GM12878 (cell line): Measurements from ENCODE around the gene STARD13. TPM values are rescaled to one million over a fixed set of nuclear protein-coding genes. Genes with fewer than 3 reads are reported as not detected.

Experiments
- BMI1 ChIP-seq: fragments of 450-650 bp; IDR thresholded peaks from 2 replicates; pipeline ENCODE4 v1.6.1; 2016; ENCODE audit warnings: mild to moderate bottlenecking, moderate library complexity, borderline replicate concordance
- CBX5 ChIP-seq: sonication (generic); IDR thresholded peaks from 2 replicates; pipeline ENCODE4 v1.6.1; 2016; ENCODE audit warnings: low read depth, moderate library complexity, mild to moderate bottlenecking, inconsistent platforms
- CHD1 ChIP-seq: IDR thresholded peaks from 2 replicates; pipeline ENCODE4 v1.6.1; 2012; ENCODE audit warnings: low read depth, low read length, improper control_type of control experiment
- GABPA ChIP-seq: IDR thresholded peaks from 2 replicates; pipeline ENCODE4 v1.6.1; 2014; ENCODE audit warnings: antibody characterized with exemption, low read depth, mild to moderate bottlenecking, inconsistent platforms
- MXI1 ChIP-seq: fragments of 150-350 bp; IDR thresholded peaks from 2 replicates; pipeline ENCODE4 v1.6.1; 2011; ENCODE audit warnings: low read depth, mild to moderate bottlenecking, inconsistent platforms, low read length, improper control_type of control experiment
- MYC ChIP-seq: IDR thresholded peaks from 2 replicates; pipeline ENCODE4 v1.6.1; 2011; ENCODE audit warnings: mild to moderate bottlenecking, low read length, moderate library complexity, inconsistent platforms; ENCODE audit not compliant: insufficient read depth, insufficient replicate concordance, insufficient read length, severe bottlenecking
- NFIC ChIP-seq: IDR thresholded peaks from 2 replicates; pipeline ENCODE4 v1.6.1; 2012; ENCODE audit warnings: low read depth, mild to moderate bottlenecking, inconsistent platforms, low read length, moderate library complexity
- NFYB ChIP-seq: IDR thresholded peaks from 2 replicates; pipeline ENCODE4 v1.6.1; 2011; ENCODE audit warnings: low read depth, mild to moderate bottlenecking, low read length, improper control_type of control experiment, moderate library complexity; ENCODE audit not compliant: insufficient read depth
- NR2C1 ChIP-seq: fragments of 450-650 bp; IDR thresholded peaks from 2 replicates; pipeline ENCODE4 v1.6.1; 2017; ENCODE audit warnings: antibody characterized with exemption, mild to moderate bottlenecking, moderate library complexity
- NR2C2 ChIP-seq: IDR thresholded peaks from 2 replicates; pipeline ENCODE4 v1.6.1; 2011; ENCODE audit warnings: borderline replicate concordance, low read depth; ENCODE audit not compliant: control insufficient read depth, insufficient read length
- PKNOX1 ChIP-seq: fragments of 450-650 bp; IDR thresholded peaks from 2 replicates; pipeline ENCODE4 v1.6.1; 2016; ENCODE audit warnings: mild to moderate bottlenecking
- POLR2A ChIP-seq: IDR thresholded peaks from 2 replicates; pipeline ENCODE4 v1.6.1; 2011; ENCODE audit warnings: low read depth, mild to moderate bottlenecking, low read length
- POLR2AphosphoS2 ChIP-seq: IDR thresholded peaks from 2 replicates; pipeline ENCODE4 v1.6.1; 2011; ENCODE audit warnings: low read depth, mild to moderate bottlenecking, low read length, improper control_type of control experiment, moderate library complexity
- POLR2AphosphoS5 ChIP-seq: IDR thresholded peaks from 2 replicates; pipeline ENCODE4 v1.6.1; 2011; ENCODE audit warnings: mild to moderate bottlenecking, low read length, inconsistent platforms
- POU2F2 ChIP-seq: IDR thresholded peaks from 3 replicates; pipeline ENCODE4 v1.6.1; 2011; ENCODE audit warnings: low read depth, mild to moderate bottlenecking, low read length, borderline replicate concordance
- RAD51 ChIP-seq: fragments of 450-650 bp; IDR thresholded peaks from 2 replicates; pipeline ENCODE4 v1.6.1; 2016; ENCODE audit warnings: moderate library complexity, mild to moderate bottlenecking, inconsistent platforms
- RB1 ChIP-seq: fragments of 450-650 bp; formaldehyde crosslinking; IDR thresholded peaks from 2 replicates; pipeline ENCODE4 v1.6.1; 2017; ENCODE audit warnings: mild to moderate bottlenecking, borderline replicate concordance
- SIN3A ChIP-seq: IDR thresholded peaks from 2 replicates; pipeline ENCODE4 v1.6.1; 2012; ENCODE audit warnings: low read depth, low read length, improper control_type of control experiment
- SIX5 ChIP-seq: IDR thresholded peaks from 2 replicates; pipeline ENCODE4 v1.6.1; 2011; ENCODE audit warnings: mild to moderate bottlenecking, low read depth, low read length, moderate library complexity; ENCODE audit not compliant: severe bottlenecking
- TCF7 ChIP-seq: IDR thresholded peaks from 2 replicates; pipeline ENCODE4 v1.6.1; 2014; ENCODE audit warnings: antibody characterized with exemption, borderline replicate concordance
- USF1 ChIP-seq: IDR thresholded peaks from 2 replicates; pipeline ENCODE4 v1.6.1; 2011; ENCODE audit warnings: borderline replicate concordance, low read depth, mild to moderate bottlenecking, moderate library complexity, mixed read lengths, low read length; ENCODE audit not compliant: insufficient read depth; ENCODE audit errors: extremely low read length
- ZSCAN29 ChIP-seq: fragments of 450-650 bp; IDR thresholded peaks from 2 replicates; pipeline ENCODE4 v1.6.1; 2017; ENCODE audit warnings: mild to moderate bottlenecking, moderate library complexity
- polyA plus RNA-seq, 11 experiments: library from polyadenylated mRNA; depleted of rRNA in 4 of 11; unstranded in 6 of 11; stranded (reverse) in 5 of 11; fragments of >200 nt; fragmentation: Nextera tagmentation in 4 of 11; fragmentation: Illumina TruSeq in 1 of 11; extraction: Ambion mirVana in 4 of 11; extraction: Trizol in 1 of 11; gene quantifications; 1 replicate in 1 of 11; 2 replicates in 10 of 11; pipeline versions ENCODE4 v1.2.1 to v1.2.3, GENCODE V29; 2011 to 2016; ENCODE audit warnings: inconsistent platforms in 2 of 11, missing spikeins in 2 of 11, low read depth in 1 of 11
- total RNA-seq, 4 experiments: library from RNA; depleted of rRNA in 3 of 4; stranded (reverse); fragments of >200 nt in 3 of 4; fragmentation: Illumina TruSeq in 1 of 4; extraction: Trizol in 1 of 4; gene quantifications; 2 replicates each; pipeline versions ENCODE4 v1.2.1 to v1.2.3, GENCODE V29; 2013 to 2021

Gene STARD13
- total and polyA plus RNA-seq, 10 of the 15 experiments (the other 5 are each of a cell fraction or from before 2014, with no cell fraction given) = 4.0 to 41.6 (median 10.1) TPM

GRCh38 chr13:33251131-33251661 lies 34.4 kb downstream of the STARD13 start (continued):
- no peak for TF ChIP-seq NR2C2
- no peak for TF ChIP-seq GABPA
- TF ChIP-seq POLR2A = no peak
- TF ChIP-seq BMI1 = no peak
- peak; percentile 56; the same call in 1 of the 2 replicates for TF ChIP-seq PKNOX1
- TF ChIP-seq ZSCAN29 = no peak
- TF ChIP-seq RB1 = no peak
- no peak for TF ChIP-seq USF1
- TF ChIP-seq NFIC = peak; percentile 56
- no peak for TF ChIP-seq SIN3A
- no peak for TF ChIP-seq NFYB
- TF ChIP-seq POLR2AphosphoS2 = no peak
- no peak for TF ChIP-seq CHD1
- no peak for TF ChIP-seq POLR2AphosphoS5
- TF ChIP-seq POU2F2 = no peak
- no peak for TF ChIP-seq TCF7
- TF ChIP-seq SIX5 = no peak
- TF ChIP-seq MXI1 = peak; percentile 52; the same call in 1 of the 2 replicates
- TF ChIP-seq RAD51 = no peak
- no peak for TF ChIP-seq NR2C1
- TF ChIP-seq MYC = no peak
- TF ChIP-seq CBX5 = no peak
